Fibroblast of lung (primary cell): ENCODE results near the gene FKBP15. TPM values are rescaled to one million over a fixed set of nuclear protein-coding genes. Genes with fewer than 3 reads are reported as not detected.

ENCODE experiments used
- DNase-seq, 2 donors: peaks; one replicate each; pipeline versions ENCODE4 v3.0.0 to v3.0.0-alpha.2; 2010; ENCODE audit warnings: low read depth in 2 of 2
- H2AFZ ChIP-seq: 2 replicates; pipeline ENCODE4 v1.5.1; 2012; ENCODE audit warnings: low read length, control low read depth, inconsistent platforms
- H3K27ac ChIP-seq: 2 replicates; pipeline ENCODE4 v1.5.1; 2011; ENCODE audit warnings: low read length, control low read depth; ENCODE audit not compliant: insufficient read depth
- H3K27me3 ChIP-seq: 2 replicates; pipeline ENCODE4 v1.5.1; 2011; ENCODE audit warnings: mild to moderate bottlenecking, low read length; ENCODE audit not compliant: control insufficient read depth, insufficient read depth
- H3K36me3 ChIP-seq: 2 replicates; pipeline ENCODE4 v1.5.1; 2011; ENCODE audit warnings: low read length; ENCODE audit not compliant: control insufficient read depth, insufficient read depth
- H3K4me1 ChIP-seq: 2 replicates; pipeline ENCODE4 v1.5.1; 2011; ENCODE audit warnings: low read length; ENCODE audit not compliant: control insufficient read depth, insufficient read depth; ENCODE audit errors: extremely low read depth
- H3K4me2 ChIP-seq: 2 replicates; pipeline ENCODE4 v1.5.1; 2011; ENCODE audit warnings: low read length, control low read depth; ENCODE audit not compliant: insufficient read depth; ENCODE audit errors: extremely low read depth
- H3K4me3 ChIP-seq, 4 experiments: fragments of 200-600 bp in 1 of 4; sonication (generic) in 1 of 4; replicated peaks in 1 of 4; 2 replicates each; pipeline ENCODE4 v1.5.1; 2011 to 2016; ENCODE audit warnings: low read length in 4 of 4, low read depth in 3 of 4, mild to moderate bottlenecking in 3 of 4, control low read depth in 2 of 4, inconsistent platforms in 1 of 4, mixed read lengths in 1 of 4; ENCODE audit not compliant: insufficient read depth in 1 of 4; ENCODE audit errors: control extremely low read depth in 1 of 4
- H3K79me2 ChIP-seq: 2 replicates; pipeline ENCODE4 v1.5.1; 2012; ENCODE audit warnings: mild to moderate bottlenecking, low read length, inconsistent platforms; ENCODE audit not compliant: control insufficient read depth, insufficient read depth
- H3K9ac ChIP-seq: 2 replicates; pipeline ENCODE4 v1.5.1; 2011; ENCODE audit warnings: mild to moderate bottlenecking, low read length, control low read depth; ENCODE audit not compliant: insufficient read depth
- H3K9me3 ChIP-seq: 2 replicates; pipeline ENCODE4 v1.5.1; 2012; ENCODE audit warnings: low read depth, low read length; ENCODE audit not compliant: control insufficient read depth, insufficient read depth
- H4K20me1 ChIP-seq: 2 replicates; pipeline ENCODE4 v1.5.1; 2011; ENCODE audit warnings: low read length; ENCODE audit not compliant: control insufficient read depth, insufficient read depth; ENCODE audit errors: extremely low read depth
- EZH2 ChIP-seq: IDR thresholded peaks from 2 replicates; pipeline ENCODE4 v1.5.1; 2012; ENCODE audit warnings: low read length, control low read depth, mild to moderate bottlenecking; ENCODE audit errors: missing control alignments
- polyA plus RNA-seq, 2 donors: library from polyadenylated mRNA; depleted of rRNA in 1 of 2; stranded (reverse) in 1 of 2; unstranded in 1 of 2; fragments of >200 nt; gene quantifications; 2 replicates each; pipeline ENCODE4 v1.2.1, GENCODE V29; 2011 to 2012; ENCODE audit warnings: missing spikeins in 1 of 2
- total RNA-seq: library from RNA; depleted of rRNA; stranded (reverse); fragments of >200 nt; gene quantifications from 2 replicates; pipeline ENCODE4 v1.2.1, GENCODE V29; 2014
- TF ChIP-seq, protein P1 (sequence below), 2 donors: IDR thresholded peaks in 1 of 2; conservative IDR thresholded peaks in 1 of 2; 1 replicate in 1 of 2; 2 replicates in 1 of 2; pipeline ENCODE4 v1.5.1; 2011 to 2012; ENCODE audit warnings: low read length in 2 of 2, control low read depth in 1 of 2, inconsistent platforms in 1 of 2, low read depth in 1 of 2, mild to moderate bottlenecking in 1 of 2

Gene FKBP15
- total and polyA plus RNA-seq, 2 donors (not counting 1 experiment from before 2014, with no cell fraction given) = 21.0 to 25.3 TPM

DNA sequence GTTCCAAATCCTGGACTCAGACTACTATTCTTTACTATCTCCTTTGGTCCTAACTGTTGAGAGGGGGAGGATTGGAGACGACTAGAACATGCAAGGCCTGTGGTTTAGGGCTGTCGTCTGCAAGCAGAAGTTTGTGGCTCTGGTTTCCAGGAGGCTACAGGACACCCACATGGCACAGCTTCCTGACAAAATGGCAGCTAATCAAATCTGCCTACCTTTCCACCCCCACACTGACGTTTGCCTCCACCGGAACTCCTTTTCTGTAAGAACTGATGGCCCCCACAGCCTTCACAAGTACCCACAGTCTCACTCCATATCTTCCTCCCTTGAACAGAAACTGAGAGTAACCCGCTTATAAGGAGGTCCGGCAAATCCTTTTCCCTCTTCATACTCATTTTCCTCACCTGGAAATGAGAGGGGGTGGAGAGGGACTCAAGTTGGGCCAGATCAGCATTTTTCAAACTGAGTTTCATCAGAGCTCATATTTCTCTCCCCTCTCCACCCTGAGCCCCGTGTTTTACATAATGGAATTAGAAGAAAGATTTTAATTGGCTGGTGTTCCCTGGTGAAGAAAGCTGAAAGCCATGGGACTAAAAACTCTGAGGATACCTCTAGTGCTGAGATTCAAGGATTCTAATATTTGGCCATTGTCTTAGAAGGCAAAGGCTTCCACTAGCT, 65.0 kb downstream of the FKBP15 start:
- Histone ChIP-seq H3K9me3 (no peaks in the 10 kb centered on the region), H3K27ac (no peak overlapping the region), H3K9ac (peak overlapping the region; percentile 5), H4K20me1 (no peaks in the 10 kb centered on the region), H2AFZ (no peak overlapping the region), H3K36me3 (peaks cover 2% of the 10 kb centered on the region), H3K4me3 (no peak overlapping the region), H3K79me2 (no peaks in the 10 kb centered on the region), H3K27me3 (no peaks in the 10 kb centered on the region), H3K4me1 (peaks cover 5% of the 10 kb centered on the region), H3K4me2 (no peak overlapping the region)
- TF ChIP-seq EZH2 = no peak
- TF ChIP-seq, protein P1, sequence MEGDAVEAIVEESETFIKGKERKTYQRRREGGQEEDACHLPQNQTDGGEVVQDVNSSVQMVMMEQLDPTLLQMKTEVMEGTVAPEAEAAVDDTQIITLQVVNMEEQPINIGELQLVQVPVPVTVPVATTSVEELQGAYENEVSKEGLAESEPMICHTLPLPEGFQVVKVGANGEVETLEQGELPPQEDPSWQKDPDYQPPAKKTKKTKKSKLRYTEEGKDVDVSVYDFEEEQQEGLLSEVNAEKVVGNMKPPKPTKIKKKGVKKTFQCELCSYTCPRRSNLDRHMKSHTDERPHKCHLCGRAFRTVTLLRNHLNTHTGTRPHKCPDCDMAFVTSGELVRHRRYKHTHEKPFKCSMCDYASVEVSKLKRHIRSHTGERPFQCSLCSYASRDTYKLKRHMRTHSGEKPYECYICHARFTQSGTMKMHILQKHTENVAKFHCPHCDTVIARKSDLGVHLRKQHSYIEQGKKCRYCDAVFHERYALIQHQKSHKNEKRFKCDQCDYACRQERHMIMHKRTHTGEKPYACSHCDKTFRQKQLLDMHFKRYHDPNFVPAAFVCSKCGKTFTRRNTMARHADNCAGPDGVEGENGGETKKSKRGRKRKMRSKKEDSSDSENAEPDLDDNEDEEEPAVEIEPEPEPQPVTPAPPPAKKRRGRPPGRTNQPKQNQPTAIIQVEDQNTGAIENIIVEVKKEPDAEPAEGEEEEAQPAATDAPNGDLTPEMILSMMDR (conservative IDR thresholded peaks at IDR 0.05 in 1 of 2, IDR thresholded peaks at IDR 0.05 in 1 of 2; ENCODE audit: low read depth in 1 of 2, low read length in 2 of 2) = no peak
- no peak for DNase-seq

DNA sequence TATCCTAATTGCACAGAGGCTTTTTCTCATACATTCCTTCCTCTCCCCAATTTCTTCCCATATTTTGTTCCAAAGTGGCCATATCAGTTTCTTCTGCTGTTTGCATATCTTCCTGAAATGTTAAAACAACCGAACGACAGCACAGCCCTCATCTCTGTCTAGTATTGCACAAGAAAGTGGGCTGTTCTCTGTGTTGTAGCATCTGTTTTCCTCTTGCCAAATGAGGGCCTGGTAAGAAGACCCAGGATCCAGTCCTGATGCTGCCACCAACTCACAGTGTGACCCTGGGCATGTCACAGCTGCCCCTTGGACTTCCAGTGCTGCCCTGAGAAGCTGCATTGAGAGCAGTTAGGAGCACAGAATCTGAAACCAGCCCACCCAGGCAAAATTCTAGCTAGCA, 66.1 kb downstream of the FKBP15 start:
- H3K4me3 ChIP-seq = no peak overlapping the region
- no peak overlapping the region for H3K27ac ChIP-seq
- no peaks in the 10 kb centered on the region for H3K79me2 ChIP-seq
- peaks cover 5% of the 10 kb centered on the region for H3K4me1 ChIP-seq
- H3K9me3 ChIP-seq = no peaks in the 10 kb centered on the region
- H3K9ac ChIP-seq = no peak overlapping the region
- H3K36me3 ChIP-seq = peaks cover 2% of the 10 kb centered on the region
- peak in 1 of 2 donors; percentile 45 for DNase-seq
- no peak overlapping the region for H3K4me2 ChIP-seq
- TF ChIP-seq EZH2 = no peak
- TF ChIP-seq, protein P1 (conservative IDR thresholded peaks at IDR 0.05 in 1 of 2, IDR thresholded peaks at IDR 0.05 in 1 of 2; ENCODE audit: low read depth in 1 of 2, low read length in 2 of 2) = no peak
- H4K20me1 ChIP-seq = no peaks in the 10 kb centered on the region
- no peak overlapping the region for H2AFZ ChIP-seq
- no peaks in the 10 kb centered on the region for H3K27me3 ChIP-seq

DNA sequence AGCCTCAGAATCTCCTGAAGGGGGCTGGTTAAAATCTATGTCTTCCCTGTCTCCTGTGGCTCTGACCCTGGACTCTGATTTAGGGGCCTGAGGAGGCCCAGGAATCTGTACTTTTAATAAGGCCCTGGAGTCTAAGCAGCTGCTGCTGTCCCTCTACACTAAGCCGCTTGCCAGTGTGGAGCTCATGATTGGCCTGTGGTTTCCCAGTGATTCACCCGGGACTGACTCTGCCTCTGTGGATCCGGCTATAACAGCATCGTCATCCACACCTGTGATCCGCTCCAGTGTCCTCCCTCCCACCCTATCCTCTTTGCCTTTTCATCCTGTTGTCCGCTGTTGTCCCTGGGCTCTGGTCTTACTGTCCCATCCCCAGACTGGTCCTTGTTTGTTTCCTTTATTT, 66.6 kb downstream of the FKBP15 start:
- H3K9ac ChIP-seq = no peak overlapping the region
- peak; percentile 65 to 80 for DNase-seq
- no peak overlapping the region for H2AFZ ChIP-seq
- no peak for TF ChIP-seq EZH2
- TF ChIP-seq, protein P1 (conservative IDR thresholded peaks at IDR 0.05 in 1 of 2, IDR thresholded peaks at IDR 0.05 in 1 of 2; ENCODE audit: low read depth in 1 of 2, low read length in 2 of 2) = no peak
- no peaks in the 10 kb centered on the region for H4K20me1 ChIP-seq
- H3K9me3 ChIP-seq = no peaks in the 10 kb centered on the region
- peaks cover 5% of the 10 kb centered on the region for H3K4me1 ChIP-seq
- no peak overlapping the region for H3K4me2 ChIP-seq
- peaks cover under 1% of the 10 kb centered on the region for H3K36me3 ChIP-seq
- H3K79me2 ChIP-seq = no peaks in the 10 kb centered on the region
- no peaks in the 10 kb centered on the region for H3K27me3 ChIP-seq
- no peak overlapping the region for H3K4me3 ChIP-seq
- no peak overlapping the region for H3K27ac ChIP-seq
